Heart left ventricle (tissue), 16 donors: ENCODE measurements around the gene GTPBP10. TPM values are rescaled to one million over a fixed set of nuclear protein-coding genes. Genes with fewer than 3 reads are reported as not detected.

Experiments used
- ATAC-seq, 4 donors: fragments of 200-7000 bp; cut with Tn5 transposase; one replicate each; pipeline ENCODE4 v1.9.1; 2020 to 2022; ENCODE audit warnings: moderate library complexity in 4 of 4, mild to moderate bottlenecking in 3 of 4, moderate number of reproducible peaks in 1 of 4
- DNase-seq, 5 donors: peaks; one replicate each; pipeline ENCODE4 v3.0.0-alpha.2; 2020
- H3K27ac ChIP-seq, 12 donors: fragments of 200-600 bp; sonication (generic) in 4 of 12; one replicate each; pipeline versions ENCODE4 v1.5.0 to v1.8.0; 2016 to 2022; ENCODE audit warnings: mild to moderate bottlenecking in 2 of 12
- H3K27me3 ChIP-seq, 9 donors: fragments of 200-600 bp; sonication (generic) in 2 of 9; one replicate each; pipeline versions ENCODE4 v1.5.1 to v1.8.0; 2016 to 2022; ENCODE audit warnings: mild to moderate bottlenecking in 3 of 9
- H3K36me3 ChIP-seq, 9 donors: fragments of 200-600 bp; sonication (generic) in 2 of 9; one replicate each; pipeline versions ENCODE4 v1.5.0 to v1.8.0; 2018 to 2022; ENCODE audit warnings: mild to moderate bottlenecking in 2 of 9
- H3K4me1 ChIP-seq, 12 donors: fragments of 200-600 bp; sonication (generic) in 4 of 12; one replicate each; pipeline versions ENCODE4 v1.5.0 to v1.8.0; 2016 to 2022; ENCODE audit warnings: mild to moderate bottlenecking in 3 of 12
- H3K4me3 ChIP-seq, 12 donors: fragments of 200-600 bp; sonication (generic) in 4 of 12; one replicate each; pipeline versions ENCODE4 v1.5.0 to v1.8.0; 2017 to 2022; ENCODE audit warnings: mild to moderate bottlenecking in 9 of 12, moderate library complexity in 4 of 12
- H3K9me3 ChIP-seq, 12 donors: fragments of 200-600 bp; sonication (generic) in 4 of 12; one replicate each; pipeline versions ENCODE4 v1.5.0 to v1.8.0; 2016 to 2022; ENCODE audit warnings: mild to moderate bottlenecking in 1 of 12
- POLR2A ChIP-seq, 2 donors: fragments of 450-650 bp; IDR thresholded peaks; one replicate each; pipeline ENCODE4 v1.6.1; 2017; ENCODE audit warnings: antibody characterized with exemption in 2 of 2, mild to moderate bottlenecking in 2 of 2, moderate library complexity in 2 of 2
- WGBS, 4 donors: extraction: QIAGEN DNeasy Blood & Tissue Kit in 2 of 4; methylation state at CpG; one replicate each; pipeline versions ENCODE4 v1.1.5 to v1.1.7; 2013 to 2018; 5-methylcytosine and 5-hydroxymethylcytosine counted together
- intact Hi-C, 10 donors: fragments of 100-400 bp; cut with DNase I; formaldehyde crosslinking; loops; one replicate each; pipeline versions ENCODE4 v1.11.1 to v1.14.2; 2022
- long read RNA-seq, 3 donors: library from polyadenylated mRNA; unstranded; transcript quantifications; one replicate each; pipeline ENCODE4 v2.0.0, GENCODE V29; 2020 to 2021
- polyA plus RNA-seq, 2 donors: library from polyadenylated mRNA; stranded (reverse); fragments of 200-250 nt; gene quantifications; one replicate each; pipeline ENCODE4 v1.2.3, GENCODE V29; 2013
- total RNA-seq, 9 donors: library from RNA; depleted of rRNA in 2 of 9; stranded (reverse); fragments of >200 nt in 2 of 9; fragmentation: NEBNext Ultra II Directional in 3 of 9; extraction: Animal tissue kit (Norgen Biotek cat#: 25700) in 3 of 9; gene quantifications; one replicate each; pipeline versions ENCODE4 v1.1.0 to v1.2.4, GENCODE V29; 2016 to 2023
- TF ChIP-seq, protein P1 (sequence below), 12 donors: fragments of 200-600 bp; sonication (generic) in 4 of 12; IDR thresholded peaks; one replicate each; pipeline versions ENCODE4 v1.5.0 to v1.8.0; 2018 to 2022; ENCODE audit warnings: antibody characterized with exemption in 12 of 12, mild to moderate bottlenecking in 5 of 12
- donor health status: ischemic (EF 13 %, LVEDD 7.1; RV severe dilation, severe dysfunction).
- donor health status: healthy with polysubstance abuse.
- donor health status: DM: no; HTN: yes; CAD: no.
- donor health status: DM: no; HTN: no; CAD: no.
- donor health status: ischemic (EF 25% LVEDD 6.9; RV normal size, moderate dysfunction).
- donor health status: ischemic (EF 25% LVEDD 5.7; RV mildly dilated, moderate dysfunction).
- donor health status: healthy.
- donor health status: DM: yes; HTN: yes; CAD: no.
- donor health status: ischemic (EF 35%, LVEDD 5.7; RV mildly dilated, moderate dysfunction).
- donor health status: nonischemic (EF 11% LVEDD 7.7; RV severe dilation, severe dysfunction).
- donor health status: DM: yes; HTN: yes; CAD: no.
- donor health status: PGD.
- donor health status: ischemic (EF 29% LVEDD 5.4; RV normal size, mild dysfunction).
- donor health status: nonischemic (EF 23%, LVEDD 6.1; RV moderate dilation, normal function).

The GTPBP10 gene, protein sequence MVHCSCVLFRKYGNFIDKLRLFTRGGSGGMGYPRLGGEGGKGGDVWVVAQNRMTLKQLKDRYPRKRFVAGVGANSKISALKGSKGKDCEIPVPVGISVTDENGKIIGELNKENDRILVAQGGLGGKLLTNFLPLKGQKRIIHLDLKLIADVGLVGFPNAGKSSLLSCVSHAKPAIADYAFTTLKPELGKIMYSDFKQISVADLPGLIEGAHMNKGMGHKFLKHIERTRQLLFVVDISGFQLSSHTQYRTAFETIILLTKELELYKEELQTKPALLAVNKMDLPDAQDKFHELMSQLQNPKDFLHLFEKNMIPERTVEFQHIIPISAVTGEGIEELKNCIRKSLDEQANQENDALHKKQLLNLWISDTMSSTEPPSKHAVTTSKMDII
- total RNA-seq (10 to 100 TPM in 8 of 9 donors, 1 to 10 TPM in 1; 8.2 to 28.4 (median 20.0) TPM), polyA plus RNA-seq (10 to 100 TPM; 15.5 to 16.8 TPM)
- long read RNA-seq, donor 1, full-length matches to known transcripts, result 8 of 8 reads
- long read RNA-seq, donor 1, partial matches to known transcripts, result 0 of 8 reads
- long read RNA-seq, donor 1, other reads (novel, unspliced or antisense), result 0 of 8 reads
- long read RNA-seq, donor 2, full-length matches to known transcripts, result 28 of 32 reads
- long read RNA-seq, donor 2, partial matches to known transcripts, result 0 of 32 reads
- long read RNA-seq, donor 2, other reads (novel, unspliced or antisense), result 4 of 32 reads
- long read RNA-seq, donor 3, full-length matches to known transcripts, result 7 of 7 reads
- long read RNA-seq, donor 3, partial matches to known transcripts, result 0 of 7 reads
- long read RNA-seq, donor 3, other reads (novel, unspliced or antisense), result 0 of 7 reads

DNA sequence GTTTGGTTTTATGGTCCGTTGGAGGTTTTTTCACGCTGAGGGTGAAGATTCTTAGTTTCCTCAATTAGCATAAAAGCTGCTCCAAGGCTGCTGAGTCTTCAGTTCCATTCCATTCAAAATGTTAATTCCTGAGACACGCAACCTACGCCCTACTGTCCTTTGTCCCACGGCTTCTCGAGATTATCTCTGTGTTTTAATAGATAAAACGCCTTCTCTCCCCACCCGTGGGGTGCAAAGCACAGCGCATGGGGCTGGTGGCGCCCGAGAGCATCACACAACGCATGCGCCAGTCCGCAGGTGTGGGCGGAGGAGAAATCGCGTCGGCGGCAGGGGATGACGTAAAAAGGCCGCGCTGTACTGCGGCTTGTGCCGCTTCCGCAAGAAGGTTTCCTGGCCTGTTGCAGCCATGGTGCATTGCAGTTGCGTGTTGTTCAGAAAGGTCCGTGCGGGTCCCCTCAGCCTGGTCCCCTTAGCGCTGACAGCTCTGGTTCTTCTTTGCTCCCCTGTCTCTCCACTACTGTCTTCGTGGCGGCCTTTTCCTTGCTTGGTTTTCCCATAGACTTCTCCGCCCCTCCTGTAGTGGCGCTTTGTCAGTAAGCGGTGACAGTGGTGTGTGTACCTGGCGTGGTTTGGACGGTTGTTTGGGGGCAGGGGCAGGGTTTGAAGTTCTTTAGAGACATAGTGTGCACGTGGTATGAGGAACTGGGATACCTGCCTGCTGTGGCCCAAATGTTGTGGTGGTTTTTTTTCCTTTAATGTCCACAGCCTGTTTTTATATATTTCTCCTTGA lies at the start of gene GTPBP10:
Gene GTPBP10 (plus strand): TSS at position 381 of the 790 bp plus-strand sequence. CDS start 26 bp downstream, at position 407.
- intact Hi-C loops, result loop anchor here in 9 of 10 donors (1.0 to 10.0 kb wide), 5 partner anchors 56 to 61 kb away; partner anchors contain the start of gene CLDN12 (in 8 of the 9)

DNA sequence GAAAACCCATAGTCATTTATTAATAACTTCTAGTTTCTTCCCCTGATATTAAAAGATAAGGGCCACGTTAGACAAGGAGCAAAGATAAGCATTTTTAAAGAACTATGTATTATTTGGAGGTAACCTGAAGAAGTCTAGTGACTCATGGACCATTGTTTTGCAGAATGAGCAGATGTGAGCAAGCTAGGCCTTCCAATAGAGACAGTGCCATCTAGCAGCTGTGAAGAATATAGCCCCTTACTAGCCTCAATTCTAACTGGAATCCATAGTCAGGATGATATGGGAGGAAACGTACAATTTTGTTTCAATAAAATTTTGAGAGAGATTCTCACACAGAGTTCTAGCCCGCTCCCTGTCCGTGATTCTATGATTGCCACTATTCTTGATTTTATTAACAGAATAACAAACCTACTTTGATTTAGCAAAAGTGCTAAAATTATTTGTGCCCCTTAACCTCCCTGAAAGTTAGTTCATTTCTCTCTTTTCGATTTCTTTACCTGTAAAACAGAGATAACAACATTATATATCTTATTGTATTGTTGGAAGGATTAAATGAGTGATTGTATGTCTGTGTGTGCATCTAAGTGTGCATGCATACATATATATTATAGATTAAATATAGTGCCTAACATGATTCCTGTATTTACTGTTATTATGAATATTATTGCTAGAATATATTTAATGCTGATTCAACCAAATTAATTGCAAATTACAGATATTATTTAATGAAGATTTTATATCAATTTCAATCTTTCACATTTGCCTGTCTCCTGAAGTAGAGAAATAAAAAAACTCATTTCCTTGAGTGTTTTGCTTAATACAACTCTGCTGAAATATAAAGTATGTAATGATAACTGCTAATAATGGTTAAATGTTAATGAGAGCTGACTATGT lies 48.1 kb upstream of the GTPBP10 start:
- ATAC-seq, result peak in 3 of 4 donors; percentile 55 to 77 (median 75)
- Histone ChIP-seq H3K4me1 (peaks cover 0 to 4% (median 0%) of the 10 kb centered on the region in 12 donors), H3K36me3 (no peaks in the 10 kb centered on the region), H3K27ac (no peak overlapping the region), H3K9me3 (no peaks in the 10 kb centered on the region), H3K4me3 (no peak overlapping the region), H3K27me3 (no peaks in the 10 kb centered on the region)
- DNase-seq, result no peak
- TF ChIP-seq, protein P1, sequence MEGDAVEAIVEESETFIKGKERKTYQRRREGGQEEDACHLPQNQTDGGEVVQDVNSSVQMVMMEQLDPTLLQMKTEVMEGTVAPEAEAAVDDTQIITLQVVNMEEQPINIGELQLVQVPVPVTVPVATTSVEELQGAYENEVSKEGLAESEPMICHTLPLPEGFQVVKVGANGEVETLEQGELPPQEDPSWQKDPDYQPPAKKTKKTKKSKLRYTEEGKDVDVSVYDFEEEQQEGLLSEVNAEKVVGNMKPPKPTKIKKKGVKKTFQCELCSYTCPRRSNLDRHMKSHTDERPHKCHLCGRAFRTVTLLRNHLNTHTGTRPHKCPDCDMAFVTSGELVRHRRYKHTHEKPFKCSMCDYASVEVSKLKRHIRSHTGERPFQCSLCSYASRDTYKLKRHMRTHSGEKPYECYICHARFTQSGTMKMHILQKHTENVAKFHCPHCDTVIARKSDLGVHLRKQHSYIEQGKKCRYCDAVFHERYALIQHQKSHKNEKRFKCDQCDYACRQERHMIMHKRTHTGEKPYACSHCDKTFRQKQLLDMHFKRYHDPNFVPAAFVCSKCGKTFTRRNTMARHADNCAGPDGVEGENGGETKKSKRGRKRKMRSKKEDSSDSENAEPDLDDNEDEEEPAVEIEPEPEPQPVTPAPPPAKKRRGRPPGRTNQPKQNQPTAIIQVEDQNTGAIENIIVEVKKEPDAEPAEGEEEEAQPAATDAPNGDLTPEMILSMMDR (IDR thresholded peaks at IDR 0.05), result peak; percentile 8 to 63 (median 38)
- TF ChIP-seq POLR2A (IDR thresholded peaks at IDR 0.05), result no peak
- intact Hi-C loops, result loop anchor here in 2 of 10 donors (10.0 kb wide), 2 partner anchors 124 to 126 kb away; no protein-coding TSS in a partner anchor
- WGBS, 4 donors, result 55 to 65% (median 59%) methylated on average over 5 of the region's 5 CpGs

More for the DNA sequence above, at the start of gene GTPBP10:
- peak within 1 kb of the TSS; percentile 57 to 86 (median 77) for H3K4me3 ChIP-seq
- no peaks in the 10 kb centered on the region for H3K9me3 ChIP-seq
- H3K27ac ChIP-seq, result peak within 1 kb of the TSS; percentile 14 to 87 (median 81)
- peak; percentile 100 for ATAC-seq
- no peaks in the 10 kb centered on the region for H3K27me3 ChIP-seq
- peaks cover 0 to 20% (median 12%) of the 10 kb centered on the region in 12 donors for H3K4me1 ChIP-seq
- TF ChIP-seq, protein P1 (IDR thresholded peaks at IDR 0.05), result peak; percentile 53 to 91 (median 69)
- TF ChIP-seq POLR2A (IDR thresholded peaks at IDR 0.05), result peak in 1 of 2 donors; percentile 74
- H3K36me3 ChIP-seq, result no peaks in the 10 kb centered on the region
- peak; percentile 94 to 97 (median 95) for DNase-seq
- 0% methylated on average over 37 of the region's 37 CpGs for WGBS, 4 donors

DNA sequence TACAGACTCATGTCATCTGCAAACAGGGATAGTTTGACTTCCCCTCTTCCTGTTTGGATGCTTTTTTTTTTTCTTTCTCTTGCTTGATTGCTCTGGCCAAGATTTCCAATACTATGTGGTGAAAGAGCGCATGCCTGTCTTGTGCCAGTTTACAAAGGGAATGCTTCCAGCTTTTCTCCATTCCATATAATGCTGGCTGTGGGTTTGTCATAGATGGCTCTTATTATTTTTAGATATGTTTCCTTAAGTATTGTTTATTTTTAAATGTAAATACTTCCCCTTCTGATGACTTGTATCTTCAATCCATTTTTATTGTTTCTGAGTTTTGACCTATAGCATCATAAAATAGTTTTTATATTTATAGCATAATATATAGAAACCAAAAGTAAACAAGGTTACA lies 43.3 kb upstream of the GTPBP10 start:
- DNase-seq (no peak), ATAC-seq (no peak)
- no peaks in the 10 kb centered on the region for H3K9me3 ChIP-seq
- intact Hi-C loops, result no loop called here
- WGBS, 4 donors, result 91 to 100% (median 96%) methylated on average over 1 of the region's 1 CpG
- H3K4me3 ChIP-seq, result no peak overlapping the region
- no peaks in the 10 kb centered on the region for H3K27me3 ChIP-seq
- H3K27ac ChIP-seq, result no peak overlapping the region
- TF ChIP-seq, protein P1 (IDR thresholded peaks at IDR 0.05), result no peak
- no peak for TF ChIP-seq POLR2A (IDR thresholded peaks at IDR 0.05)
- no peaks in the 10 kb centered on the region for H3K4me1 ChIP-seq
- peaks cover 0 to 17% (median 3%) of the 10 kb centered on the region in 9 donors for H3K36me3 ChIP-seq
